ENCODE measurements around the gene C12orf50. TPM values are rescaled to one million over a fixed set of nuclear protein-coding genes. Genes with fewer than 3 reads are reported as not detected.

The C12orf50 gene
- total and polyA plus RNA-seq, 2 of the 8 experiments (the other 6 are each of a cell fraction or from before 2014, with no cell fraction given): not detected

DNA sequence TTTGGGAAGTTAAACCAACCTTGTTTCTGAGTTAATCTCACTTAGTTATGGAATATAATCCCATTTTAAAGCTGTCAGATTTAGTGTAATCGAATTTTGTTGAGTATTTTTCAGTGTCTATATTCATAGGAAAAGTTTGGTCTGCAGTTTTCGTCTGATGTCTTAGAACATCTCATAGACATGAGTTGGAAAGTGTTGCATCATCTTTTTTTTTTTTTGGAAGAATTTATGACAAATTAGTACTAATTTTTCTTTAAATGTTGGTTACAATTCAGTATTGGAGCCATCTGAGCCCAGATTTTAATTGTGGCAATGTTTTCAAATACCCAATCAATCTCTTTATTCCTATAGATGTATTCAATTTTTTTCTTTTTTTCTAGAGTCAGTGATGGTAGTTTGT, 27.9 kb downstream of the C12orf50 start (continued):
- TF ChIP-seq YY1 (IDR thresholded peaks at IDR 0.05; ENCODE audit: low read depth, low read length): no peak
- TF ChIP-seq TEAD4 (IDR thresholded peaks at IDR 0.05; ENCODE audit: low read depth, low read length): no peak
- TF ChIP-seq, protein P1, sequence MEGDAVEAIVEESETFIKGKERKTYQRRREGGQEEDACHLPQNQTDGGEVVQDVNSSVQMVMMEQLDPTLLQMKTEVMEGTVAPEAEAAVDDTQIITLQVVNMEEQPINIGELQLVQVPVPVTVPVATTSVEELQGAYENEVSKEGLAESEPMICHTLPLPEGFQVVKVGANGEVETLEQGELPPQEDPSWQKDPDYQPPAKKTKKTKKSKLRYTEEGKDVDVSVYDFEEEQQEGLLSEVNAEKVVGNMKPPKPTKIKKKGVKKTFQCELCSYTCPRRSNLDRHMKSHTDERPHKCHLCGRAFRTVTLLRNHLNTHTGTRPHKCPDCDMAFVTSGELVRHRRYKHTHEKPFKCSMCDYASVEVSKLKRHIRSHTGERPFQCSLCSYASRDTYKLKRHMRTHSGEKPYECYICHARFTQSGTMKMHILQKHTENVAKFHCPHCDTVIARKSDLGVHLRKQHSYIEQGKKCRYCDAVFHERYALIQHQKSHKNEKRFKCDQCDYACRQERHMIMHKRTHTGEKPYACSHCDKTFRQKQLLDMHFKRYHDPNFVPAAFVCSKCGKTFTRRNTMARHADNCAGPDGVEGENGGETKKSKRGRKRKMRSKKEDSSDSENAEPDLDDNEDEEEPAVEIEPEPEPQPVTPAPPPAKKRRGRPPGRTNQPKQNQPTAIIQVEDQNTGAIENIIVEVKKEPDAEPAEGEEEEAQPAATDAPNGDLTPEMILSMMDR (IDR thresholded peaks at IDR 0.05; ENCODE audit: control extremely low read depth in 1 of 3, insufficient read depth in 1 of 3, low read depth in 1 of 3, low read length in 3 of 3): no peak

Measured in H1 (cell line).